ENCODE measurements around the gene BRWD1. TPM values are rescaled to one million over a fixed set of nuclear protein-coding genes. Genes with fewer than 3 reads are reported as not detected.

Gene BRWD1
- total and polyA plus RNA-seq, 2 donors from 2014 or later = 9.1 to 43.9 TPM

DNA sequence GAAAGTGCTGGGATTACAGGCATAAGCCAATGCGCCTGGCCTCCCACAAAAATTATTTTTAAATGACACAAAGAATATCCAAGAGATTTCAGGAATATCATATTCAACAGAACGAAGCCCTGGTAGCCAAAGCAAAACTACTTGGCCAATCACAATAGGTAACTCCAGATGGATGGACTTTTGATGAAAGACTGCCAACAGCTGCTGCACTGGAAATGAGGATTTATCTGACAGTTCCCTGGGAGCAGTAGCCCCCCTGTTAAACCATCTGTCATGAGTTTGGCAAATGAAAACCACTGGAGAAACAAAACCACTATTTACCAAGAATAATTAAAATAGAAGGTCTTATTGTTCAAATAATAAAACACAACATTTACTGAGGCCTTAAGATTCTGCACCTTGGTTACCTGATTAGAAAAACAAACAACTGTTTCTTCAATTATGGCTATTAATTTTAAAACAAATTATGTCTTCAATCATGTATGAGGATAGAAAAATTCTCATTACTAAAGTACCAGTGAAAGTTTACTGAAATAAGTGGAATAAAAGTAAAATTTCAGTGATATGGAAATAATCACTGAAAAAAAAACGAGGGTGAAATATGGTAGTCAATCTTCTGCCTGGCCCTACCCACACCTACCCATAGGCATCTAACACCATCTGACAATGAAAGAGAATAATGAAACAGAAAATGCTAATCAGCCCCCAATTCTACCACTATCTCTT is 95.9 kb downstream of the BRWD1 start:
- Histone ChIP-seq H3K36me3 (ENCODE audit: control insufficient read depth in 2 of 3, insufficient read depth in 3 of 3, low read length in 3 of 3) (peaks cover 0 to 4% (median 3%) of the 10 kb centered on the region in 3 donors), H3K27me3 (ENCODE audit: control insufficient read depth, insufficient read depth, low read length) (no peaks in the 10 kb centered on the region), H3K9ac (ENCODE audit: low read length in 3 of 3) (no peak overlapping the region), H3K4me1 (ENCODE audit: control insufficient read depth in 2 of 3, insufficient read depth in 2 of 3, low read depth in 1 of 3, low read length in 3 of 3) (no peaks in the 10 kb centered on the region), H3K9me3 (ENCODE audit: control insufficient read depth in 2 of 3, insufficient read depth in 1 of 3, low read length in 3 of 3) (no peaks in the 10 kb centered on the region), H3K4me3 (ENCODE audit: low read length in 3 of 3) (no peak overlapping the region), H3K27ac (ENCODE audit: low read depth in 2 of 2, low read length in 2 of 2) (no peak overlapping the region)
- TF ChIP-seq, protein P1, sequence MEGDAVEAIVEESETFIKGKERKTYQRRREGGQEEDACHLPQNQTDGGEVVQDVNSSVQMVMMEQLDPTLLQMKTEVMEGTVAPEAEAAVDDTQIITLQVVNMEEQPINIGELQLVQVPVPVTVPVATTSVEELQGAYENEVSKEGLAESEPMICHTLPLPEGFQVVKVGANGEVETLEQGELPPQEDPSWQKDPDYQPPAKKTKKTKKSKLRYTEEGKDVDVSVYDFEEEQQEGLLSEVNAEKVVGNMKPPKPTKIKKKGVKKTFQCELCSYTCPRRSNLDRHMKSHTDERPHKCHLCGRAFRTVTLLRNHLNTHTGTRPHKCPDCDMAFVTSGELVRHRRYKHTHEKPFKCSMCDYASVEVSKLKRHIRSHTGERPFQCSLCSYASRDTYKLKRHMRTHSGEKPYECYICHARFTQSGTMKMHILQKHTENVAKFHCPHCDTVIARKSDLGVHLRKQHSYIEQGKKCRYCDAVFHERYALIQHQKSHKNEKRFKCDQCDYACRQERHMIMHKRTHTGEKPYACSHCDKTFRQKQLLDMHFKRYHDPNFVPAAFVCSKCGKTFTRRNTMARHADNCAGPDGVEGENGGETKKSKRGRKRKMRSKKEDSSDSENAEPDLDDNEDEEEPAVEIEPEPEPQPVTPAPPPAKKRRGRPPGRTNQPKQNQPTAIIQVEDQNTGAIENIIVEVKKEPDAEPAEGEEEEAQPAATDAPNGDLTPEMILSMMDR (IDR thresholded peaks at IDR 0.05; ENCODE audit: borderline replicate concordance, extremely low read depth, insufficient read depth) = no peak
- intact Hi-C loops (cut with DNase I) = no loop called here
- FAIRE-seq (no peak), DNase-seq (no peak)

DNA sequence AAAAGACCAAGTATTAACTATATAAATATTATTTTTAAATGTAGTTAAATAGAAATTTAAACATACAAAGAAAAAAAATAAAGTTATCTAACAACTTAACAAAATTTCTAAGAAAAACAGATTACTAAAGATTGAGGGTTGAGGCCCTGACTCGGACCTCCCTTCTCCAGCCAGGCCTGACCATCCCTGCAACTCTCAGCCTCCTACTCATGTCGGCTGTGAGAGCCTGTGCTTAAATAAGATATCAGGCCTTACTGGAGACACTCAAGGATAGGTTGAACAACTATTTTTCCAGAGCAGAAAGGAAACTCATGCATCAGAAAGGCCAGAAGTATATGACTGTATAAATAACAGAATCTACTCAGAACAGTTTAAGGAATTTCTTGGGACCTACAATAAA is 97.1 kb downstream of the BRWD1 start:
- peak in 2 of 5 donors; percentile 39 to 46 for DNase-seq
- Histone ChIP-seq H3K4me1 (ENCODE audit: control insufficient read depth in 2 of 3, insufficient read depth in 2 of 3, low read depth in 1 of 3, low read length in 3 of 3) (no peaks in the 10 kb centered on the region), H3K36me3 (ENCODE audit: control insufficient read depth in 2 of 3, insufficient read depth in 3 of 3, low read length in 3 of 3) (peaks cover 3 to 4% (median 3%) of the 10 kb centered on the region in 3 donors), H3K27ac (ENCODE audit: low read depth in 2 of 2, low read length in 2 of 2) (no peak overlapping the region), H3K9ac (ENCODE audit: low read length in 3 of 3) (no peak overlapping the region), H3K4me3 (ENCODE audit: low read length in 3 of 3) (no peak overlapping the region), H3K27me3 (ENCODE audit: control insufficient read depth, insufficient read depth, low read length) (no peaks in the 10 kb centered on the region), H3K9me3 (ENCODE audit: control insufficient read depth in 2 of 3, insufficient read depth in 1 of 3, low read length in 3 of 3) (no peaks in the 10 kb centered on the region)
- TF ChIP-seq, protein P1 (IDR thresholded peaks at IDR 0.05; ENCODE audit: borderline replicate concordance, extremely low read depth, insufficient read depth) = no peak
- no peak for FAIRE-seq
- intact Hi-C loops (cut with DNase I) = no loop called here

DNA sequence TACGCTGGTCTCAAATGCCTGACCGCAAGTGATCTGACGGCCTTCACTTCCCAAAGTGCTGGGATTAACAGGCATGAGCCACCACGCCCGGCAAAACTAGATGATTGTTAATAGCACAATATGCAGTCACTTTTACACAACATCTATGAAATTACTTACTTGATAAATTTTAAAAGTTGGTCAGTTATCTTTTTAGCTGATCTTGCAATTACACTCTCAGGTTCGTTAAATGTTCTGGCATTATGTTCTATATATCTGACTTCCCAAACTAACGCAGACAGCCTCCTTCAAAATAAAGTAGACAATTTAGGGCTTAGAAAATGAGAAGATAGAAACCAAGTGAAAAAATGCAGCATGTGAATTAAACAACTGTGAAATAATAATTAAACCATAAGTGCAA is 98.4 kb downstream of the BRWD1 start:
- DNase-seq = no peak
- Histone ChIP-seq H3K4me1 (ENCODE audit: control insufficient read depth in 2 of 3, insufficient read depth in 2 of 3, low read depth in 1 of 3, low read length in 3 of 3) (no peaks in the 10 kb centered on the region), H3K9ac (ENCODE audit: low read length in 3 of 3) (no peak overlapping the region), H3K4me3 (ENCODE audit: low read length in 3 of 3) (no peak overlapping the region), H3K27ac (ENCODE audit: low read depth in 2 of 2, low read length in 2 of 2) (no peak overlapping the region), H3K9me3 (ENCODE audit: control insufficient read depth in 2 of 3, insufficient read depth in 1 of 3, low read length in 3 of 3) (no peaks in the 10 kb centered on the region), H3K27me3 (ENCODE audit: control insufficient read depth, insufficient read depth, low read length) (no peaks in the 10 kb centered on the region), H3K36me3 (ENCODE audit: control insufficient read depth in 2 of 3, insufficient read depth in 3 of 3, low read length in 3 of 3) (peaks cover 3 to 15% (median 3%) of the 10 kb centered on the region in 3 donors)
- intact Hi-C loops (cut with DNase I) = no loop called here
- no peak for FAIRE-seq
- TF ChIP-seq, protein P1 (IDR thresholded peaks at IDR 0.05; ENCODE audit: borderline replicate concordance, extremely low read depth, insufficient read depth) = no peak
